ENCODE measurements around the gene CTIF.

CTIF gene

DNA sequence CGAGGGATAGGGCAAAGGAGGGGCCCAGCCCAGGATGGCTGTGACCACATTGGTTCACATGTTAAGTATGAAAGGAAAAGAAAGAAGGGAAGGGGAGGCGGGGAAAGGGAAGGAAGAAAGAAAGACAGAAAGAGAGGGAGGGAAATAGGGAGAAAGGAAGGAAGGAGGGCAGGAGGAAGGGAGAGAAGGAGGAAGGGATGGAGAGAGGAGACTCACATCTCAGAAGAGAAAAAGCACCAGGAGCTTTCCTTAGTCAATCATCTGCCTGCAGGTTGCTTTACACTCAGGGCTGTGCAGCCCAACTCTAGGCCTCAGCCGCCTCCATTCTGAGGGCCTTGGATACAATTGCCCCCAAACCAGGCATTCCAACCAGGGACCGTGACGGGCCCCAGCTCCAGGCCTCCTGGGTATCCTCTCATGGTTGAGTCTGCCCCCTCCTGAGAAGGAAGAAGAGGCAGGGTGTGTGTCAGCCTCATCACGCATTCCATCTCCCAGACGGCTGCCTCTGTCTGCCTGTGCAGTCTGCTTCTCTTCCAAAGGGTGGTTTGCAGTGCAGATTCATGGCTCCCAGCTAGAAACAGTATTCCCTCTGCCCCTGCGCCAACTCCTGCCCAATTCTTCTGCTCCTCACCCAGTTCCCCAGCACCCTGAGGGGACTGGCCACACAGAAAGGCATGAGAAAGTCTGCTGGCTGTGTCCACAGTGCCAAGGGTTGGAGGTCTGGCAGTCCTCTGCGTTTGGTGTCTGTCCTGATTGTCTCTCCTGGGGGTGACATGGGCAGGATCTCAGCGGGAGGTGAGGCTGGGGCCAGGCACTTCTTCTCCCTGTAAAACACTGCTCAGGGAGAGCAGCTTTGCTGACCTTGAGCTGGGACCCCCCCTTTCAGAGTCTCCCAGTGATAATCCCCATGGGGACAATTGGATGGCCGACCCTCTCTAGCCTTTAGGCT, 248.6 kb downstream of the CTIF start:
- TF ChIP-seq, protein P1, sequence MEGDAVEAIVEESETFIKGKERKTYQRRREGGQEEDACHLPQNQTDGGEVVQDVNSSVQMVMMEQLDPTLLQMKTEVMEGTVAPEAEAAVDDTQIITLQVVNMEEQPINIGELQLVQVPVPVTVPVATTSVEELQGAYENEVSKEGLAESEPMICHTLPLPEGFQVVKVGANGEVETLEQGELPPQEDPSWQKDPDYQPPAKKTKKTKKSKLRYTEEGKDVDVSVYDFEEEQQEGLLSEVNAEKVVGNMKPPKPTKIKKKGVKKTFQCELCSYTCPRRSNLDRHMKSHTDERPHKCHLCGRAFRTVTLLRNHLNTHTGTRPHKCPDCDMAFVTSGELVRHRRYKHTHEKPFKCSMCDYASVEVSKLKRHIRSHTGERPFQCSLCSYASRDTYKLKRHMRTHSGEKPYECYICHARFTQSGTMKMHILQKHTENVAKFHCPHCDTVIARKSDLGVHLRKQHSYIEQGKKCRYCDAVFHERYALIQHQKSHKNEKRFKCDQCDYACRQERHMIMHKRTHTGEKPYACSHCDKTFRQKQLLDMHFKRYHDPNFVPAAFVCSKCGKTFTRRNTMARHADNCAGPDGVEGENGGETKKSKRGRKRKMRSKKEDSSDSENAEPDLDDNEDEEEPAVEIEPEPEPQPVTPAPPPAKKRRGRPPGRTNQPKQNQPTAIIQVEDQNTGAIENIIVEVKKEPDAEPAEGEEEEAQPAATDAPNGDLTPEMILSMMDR (IDR thresholded peaks at IDR 0.05; ENCODE audit: insufficient read depth, low read length, missing control alignments): no peak
- no peak for DNase-seq (ENCODE audit: low read depth, low spot score)
- ChIA-PET POLR2A (no interaction called here), CTCF (interaction anchor here (0.6 to 4.3 kb wide), 5 partner anchors 11 to 254 kb away, joined by 3 to 19 read pairs (median 3); no protein-coding TSS in a partner anchor)
- no peak overlapping the region for H3K4me3 ChIP-seq (ENCODE audit: low read depth, low read length)

- TF ChIP-seq, protein P1 (IDR thresholded peaks at IDR 0.05; ENCODE audit: insufficient read depth, low read length, missing control alignments): no peak
- no peak overlapping the region for H3K4me3 ChIP-seq (ENCODE audit: low read depth, low read length)
- ChIA-PET POLR2A (no interaction called here), CTCF (interaction anchor here (4.3 kb wide), 1 partner anchor 12 kb away, joined by 19 read pairs; no protein-coding TSS in a partner anchor)
- DNase-seq (ENCODE audit: low read depth, low spot score): no peak
These were observed 249.5 kb downstream of the CTIF start for GRCh38 chr18:48788373-48788772.

DNA sequence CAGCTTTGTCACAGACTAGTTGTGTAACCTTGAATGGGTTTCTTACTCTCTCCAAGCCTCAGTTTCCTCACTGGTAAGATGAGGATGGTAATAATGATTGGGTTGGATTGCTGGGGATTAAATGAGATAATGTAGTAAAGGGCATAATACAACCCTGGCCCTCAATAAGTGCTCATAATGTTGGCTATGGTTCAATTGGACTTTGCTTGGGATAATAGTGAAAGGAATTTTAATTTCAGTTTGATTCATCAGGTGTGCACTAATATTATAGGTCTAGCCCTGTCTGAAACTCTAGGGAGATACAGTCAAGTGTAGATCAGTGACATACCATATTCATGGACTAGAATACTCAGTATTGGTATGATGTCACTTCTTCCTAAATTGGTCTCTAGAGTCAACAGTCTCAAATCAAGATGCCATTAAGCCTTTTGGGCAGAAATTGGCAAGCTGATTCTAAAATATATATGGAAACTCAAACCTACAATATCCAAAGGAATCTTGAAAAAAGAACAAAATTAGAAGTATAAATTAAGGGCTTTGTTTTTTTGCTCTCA, 250.5 kb downstream of the CTIF start:
- H3K4me3 ChIP-seq (ENCODE audit: low read depth, low read length): no peak overlapping the region
- no peak for DNase-seq (ENCODE audit: low read depth, low spot score)
- ChIA-PET CTCF (interaction anchor here (1.0 kb wide), 1 partner anchor 9 kb away, joined by 4 read pairs; no protein-coding TSS in a partner anchor), POLR2A (no interaction called here)
- TF ChIP-seq, protein P1 (IDR thresholded peaks at IDR 0.05; ENCODE audit: insufficient read depth, low read length, missing control alignments): no peak

GRCh38 chr18:48790226-48790863, 251.5 kb downstream of the CTIF start:
- H3K4me3 ChIP-seq (ENCODE audit: low read depth, low read length): no peak overlapping the region
- POLR2A ChIA-PET: no interaction called here
- DNase-seq (ENCODE audit: low read depth, low spot score): no peak
- TF ChIP-seq, protein P1 (IDR thresholded peaks at IDR 0.05; ENCODE audit: insufficient read depth, low read length, missing control alignments): no peak
- CTCF ChIA-PET: interaction anchor here (1.0 to 4.3 kb wide), 3 partner anchors 10 to 15 kb away, joined by 4 to 21 read pairs (median 6); no protein-coding TSS in a partner anchor

- CTCF ChIA-PET: interaction anchor here (0.8 to 4.3 kb wide), 4 partner anchors 9 to 251 kb away, joined by 3 to 21 read pairs (median 5); no protein-coding TSS in a partner anchor
- H3K4me3 ChIP-seq (ENCODE audit: low read depth, low read length): no peak overlapping the region
- POLR2A ChIA-PET: no interaction called here
- TF ChIP-seq, protein P1 (IDR thresholded peaks at IDR 0.05; ENCODE audit: insufficient read depth, low read length, missing control alignments): no peak
- DNase-seq (ENCODE audit: low read depth, low spot score): no peak
These were observed 252.2 kb downstream of the CTIF start for GRCh38 chr18:48790869-48791635.
